GM19240 (cell line): ENCODE data around the gene LRGUK.

Source experiments
- DNase-seq: peaks from one replicate; pipeline ENCODE4 v3.0.0; 2011; ENCODE audit warnings: low spot score; ENCODE audit not compliant: insufficient read length

Gene LRGUK

GRCh38 chr7:134298902-134299683, 172.0 kb downstream of the LRGUK start:
- DNase-seq = no peak

- no peak for DNase-seq
These were observed 173.8 kb downstream of the LRGUK start for GRCh38 chr7:134300988-134301387.

- no peak for DNase-seq
These were observed 174.5 kb downstream of the LRGUK start for GRCh38 chr7:134301592-134301991.

- DNase-seq = no peak
These were observed 175.0 kb downstream of the LRGUK start for GRCh38 chr7:134302120-134302519.

GRCh38 chr7:134307320-134307719, 180.2 kb downstream of the LRGUK start:
- no peak for DNase-seq

- DNase-seq = no peak
These were observed 181.4 kb downstream of the LRGUK start for GRCh38 chr7:134308548-134308947.

- DNase-seq = no peak
These were observed 184.7 kb downstream of the LRGUK start for GRCh38 chr7:134311807-134312206.

- DNase-seq = no peak
These were observed 185.6 kb downstream of the LRGUK start for GRCh38 chr7:134312717-134313116.

GRCh38 chr7:134313543-134313942, 186.4 kb downstream of the LRGUK start:
- DNase-seq = no peak
